H9 (cell line): ENCODE data around the gene LMO1. TPM values are rescaled to one million over a fixed set of nuclear protein-coding genes. Genes with fewer than 3 reads are reported as not detected.

ENCODE experiments used
- DNase-seq: peaks from one replicate; pipeline ENCODE4 v3.0.0-alpha.2; 2017
- H2AFZ ChIP-seq: one replicate; pipeline ENCODE4 v1.6.1; 2013; ENCODE audit warnings: mild to moderate bottlenecking, low read length, control low read depth, moderate library complexity
- H2AK5ac ChIP-seq: 2 replicates; pipeline ENCODE4 v1.6.1; 2013; ENCODE audit warnings: low read length, control low read depth, mixed read lengths; ENCODE audit not compliant: insufficient read length
- H2BK120ac ChIP-seq: one replicate; pipeline ENCODE4 v1.6.1; 2013; ENCODE audit warnings: low read depth, mild to moderate bottlenecking, low read length, control low read depth, inconsistent platforms; ENCODE audit not compliant: poor library complexity, severe bottlenecking
- H2BK12ac ChIP-seq: 2 replicates; pipeline ENCODE4 v1.6.1; 2013; ENCODE audit warnings: low read length, control low read depth, mixed read lengths, low read depth; ENCODE audit not compliant: insufficient read length
- H2BK15ac ChIP-seq: 2 replicates; pipeline ENCODE4 v1.6.1; 2013; ENCODE audit warnings: low read depth, low read length, control low read depth
- H2BK20ac ChIP-seq: one replicate; pipeline ENCODE4 v1.6.1; 2013; ENCODE audit warnings: low read depth, mild to moderate bottlenecking, low read length, control low read depth, inconsistent platforms; ENCODE audit not compliant: poor library complexity, severe bottlenecking
- H2BK5ac ChIP-seq: 2 replicates; pipeline ENCODE4 v1.6.1; 2013; ENCODE audit warnings: low read length, control low read depth, mixed read lengths; ENCODE audit not compliant: insufficient read length
- H3K14ac ChIP-seq: 2 replicates; pipeline ENCODE4 v1.6.1; 2013; ENCODE audit warnings: low read length, control low read depth; ENCODE audit not compliant: insufficient read depth
- H3K18ac ChIP-seq: 2 replicates; pipeline ENCODE4 v1.6.1; 2013; ENCODE audit warnings: low read depth, mild to moderate bottlenecking, mixed read lengths, low read length, control low read depth; ENCODE audit not compliant: insufficient read length
- H3K23ac ChIP-seq: 2 replicates; pipeline ENCODE4 v1.6.1; 2013; ENCODE audit warnings: low read length, control low read depth, mixed read lengths, low read depth; ENCODE audit not compliant: insufficient read length
- H3K23me2 ChIP-seq: 2 replicates; pipeline ENCODE4 v1.6.1; 2013; ENCODE audit warnings: low read depth, mild to moderate bottlenecking, mixed read lengths, low read length, control low read depth; ENCODE audit not compliant: insufficient read length, poor library complexity, severe bottlenecking
- H3K27ac ChIP-seq: 2 replicates; pipeline ENCODE4 v1.5.1; 2013; ENCODE audit warnings: low read length, control low read depth, mixed read lengths, low read depth; ENCODE audit not compliant: insufficient read length
- H3K27me3 ChIP-seq: 2 replicates; pipeline ENCODE4 v1.6.1; 2013; ENCODE audit warnings: low read length, control low read depth, inconsistent platforms; ENCODE audit not compliant: insufficient read depth
- H3K4ac ChIP-seq: 2 replicates; pipeline ENCODE4 v1.6.1; 2013; ENCODE audit warnings: low read depth, mild to moderate bottlenecking, control low read depth, inconsistent platforms, low read length, moderate library complexity
- H3K4me1 ChIP-seq: 2 replicates; pipeline ENCODE4 v1.6.1; 2013; ENCODE audit warnings: low read length, control low read depth, inconsistent platforms; ENCODE audit not compliant: insufficient read depth
- H3K4me2 ChIP-seq: 2 replicates; pipeline ENCODE4 v1.6.1; 2013; ENCODE audit warnings: low read length, control low read depth, mixed read lengths; ENCODE audit not compliant: insufficient read length, insufficient read depth
- H3K56ac ChIP-seq: 2 replicates; pipeline ENCODE4 v1.6.1; 2013; ENCODE audit warnings: low read depth, mild to moderate bottlenecking, mixed read lengths, low read length, control low read depth; ENCODE audit not compliant: insufficient read length
- H3K79me1 ChIP-seq: 2 replicates; pipeline ENCODE4 v1.6.1; 2013; ENCODE audit warnings: low read depth, mild to moderate bottlenecking, moderate library complexity, low read length, control low read depth, inconsistent platforms; ENCODE audit not compliant: insufficient read depth, poor library complexity, severe bottlenecking
- H3K79me2 ChIP-seq: 2 replicates; pipeline ENCODE4 v1.6.1; 2013; ENCODE audit warnings: low read length, control low read depth, inconsistent platforms; ENCODE audit not compliant: insufficient read depth
- H3K9ac ChIP-seq: 2 replicates; pipeline ENCODE4 v1.6.1; 2013; ENCODE audit warnings: low read length, control low read depth, mixed read lengths; ENCODE audit not compliant: insufficient read length; ENCODE audit errors: extremely low read depth
- H3K9me3 ChIP-seq: one replicate; pipeline ENCODE4 v1.6.1; 2013; ENCODE audit warnings: low read depth, low read length, inconsistent platforms; ENCODE audit not compliant: control insufficient read depth
- H3T11ph ChIP-seq: one replicate; pipeline ENCODE4 v1.6.1; 2013; ENCODE audit warnings: mild to moderate bottlenecking, low read length, control low read depth, inconsistent platforms
- H4K20me1 ChIP-seq: one replicate; pipeline ENCODE4 v1.6.1; 2013; ENCODE audit not compliant: control insufficient read depth, insufficient read length, insufficient read depth
- H4K5ac ChIP-seq: 2 replicates; pipeline ENCODE4 v1.6.1; 2013; ENCODE audit warnings: low read depth, mild to moderate bottlenecking, mixed read lengths, low read length, control low read depth; ENCODE audit not compliant: insufficient read length
- H4K8ac ChIP-seq: replicated peaks from 2 replicates; pipeline ENCODE4 v1.6.1; 2013; ENCODE audit warnings: low read length, control low read depth, mixed read lengths, low read depth; ENCODE audit not compliant: insufficient read length
- H4K91ac ChIP-seq: 2 replicates; pipeline ENCODE4 v1.6.1; 2013; ENCODE audit warnings: low read depth, mild to moderate bottlenecking, moderate library complexity, mixed read lengths, low read length, control low read depth; ENCODE audit not compliant: insufficient read length
- H3K27ac Mint-ChIP-seq, 3 experiments: 2 replicates in 2 of 3; 3 replicates in 1 of 3; pipeline ENCODE4 v1.8.0; 2020 to 2021; ENCODE audit warnings: mixed read lengths in 3 of 3, mild to moderate bottlenecking in 1 of 3, moderate library complexity in 1 of 3
- H3K27me3 Mint-ChIP-seq: 2 replicates; pipeline ENCODE4 v1.8.0; 2021; ENCODE audit warnings: low read depth, mild to moderate bottlenecking, moderate library complexity, mixed read lengths
- H3K36me3 Mint-ChIP-seq, 3 experiments: 2 replicates in 2 of 3; 3 replicates in 1 of 3; pipeline ENCODE4 v1.8.0; 2020 to 2021; ENCODE audit warnings: low read depth in 3 of 3, mixed read lengths in 3 of 3; ENCODE audit not compliant: insufficient read depth in 1 of 3
- H3K4me1 Mint-ChIP-seq, 2 experiments: 2 replicates each; pipeline ENCODE4 v1.8.0; 2020; ENCODE audit warnings: mixed read lengths in 2 of 2
- H3K4me3 Mint-ChIP-seq, 2 experiments: 2 replicates in 1 of 2; 3 replicates in 1 of 2; pipeline ENCODE4 v1.8.0; 2020 to 2021; ENCODE audit warnings: mild to moderate bottlenecking in 2 of 2, mixed read lengths in 2 of 2, moderate library complexity in 1 of 2
- H3K9me3 Mint-ChIP-seq, 2 experiments: 2 replicates in 1 of 2; 3 replicates in 1 of 2; pipeline ENCODE4 v1.8.0; 2020; ENCODE audit warnings: mild to moderate bottlenecking in 2 of 2, mixed read lengths in 2 of 2, moderate library complexity in 1 of 2
- CTCF ChIP-seq: fragments of 200-600 bp; sonication (generic); conservative IDR thresholded peaks from 3 replicates; pipeline ENCODE4 v1.8.0; 2021; ENCODE audit warnings: antibody characterized with exemption, mild to moderate bottlenecking
- WGBS: extraction: QIAGEN DNeasy Blood & Tissue Kit; methylation state at CpG from one replicate; pipeline ENCODE4 v1.1.7; 2013; ENCODE audit warnings: missing lambda C conversion rate, low lambda C conversion rate, mixed read lengths; ENCODE audit not compliant: insufficient read length; ENCODE audit errors: extremely low coverage; 5-methylcytosine and 5-hydroxymethylcytosine counted together
- total RNA-seq: library from RNA; stranded (reverse); gene quantifications from 2 replicates; pipeline ENCODE4 v1.2.1, GENCODE V29; 2021

LMO1 gene
- total RNA-seq, 1 experiment from 2014 or later = 0.50 TPM

- Histone ChIP-seq H4K8ac (no peak overlapping the region), H2AFZ (no peak overlapping the region), H4K5ac (no peak overlapping the region), H3K9ac (no peak overlapping the region), H3T11ph (no peak overlapping the region), H3K27me3 (no peaks in the 10 kb centered on the region), H3K9me3 (no peaks in the 10 kb centered on the region), H3K79me1 (no peaks in the 10 kb centered on the region), H3K56ac (no peak overlapping the region), H3K4me2 (no peak overlapping the region), H3K14ac (no peak overlapping the region), H4K20me1 (no peaks in the 10 kb centered on the region), H2BK15ac (no peak overlapping the region), H4K91ac (no peak overlapping the region), H2BK20ac (no peak overlapping the region), H2AK5ac (no peak overlapping the region), H3K79me2 (no peaks in the 10 kb centered on the region), H3K4me1 (no peaks in the 10 kb centered on the region), H3K23me2 (no peaks in the 10 kb centered on the region), H3K4ac (no peak overlapping the region), H2BK120ac (no peak overlapping the region), H3K23ac (no peak overlapping the region), H3K27ac (no peak overlapping the region), H2BK12ac (no peak overlapping the region), H2BK5ac (no peak overlapping the region), H3K18ac (no peak overlapping the region)
- Mint-ChIP-seq H3K27ac (peak overlapping the region in 1 of 3 experiments; percentile 93; a peak in 1 of 7 replicates), H3K36me3 (no peaks in the 10 kb centered on the region), H3K4me1 (peaks cover 6 to 36% of the 10 kb centered on the region in 2 experiments), H3K9me3 (no peaks in the 10 kb centered on the region), H3K4me3 (no peak overlapping the region), H3K27me3 (peaks cover 4% of the 10 kb centered on the region)
- no peak for TF ChIP-seq CTCF
- no peak for DNase-seq
- no CpG with 5 or more reads among the region's 10 CpGs for WGBS
Observed at GRCh38 chr11:8311366-8311765, 47.7 kb upstream of the LMO1 start.
